Measurements from ENCODE around the gene TTC34. TPM values are rescaled to one million over a fixed set of nuclear protein-coding genes. Genes with fewer than 3 reads are reported as not detected.

The TTC34 gene
- total RNA-seq, 2 donors from 2014 or later: 0.27 to 0.44 TPM

GRCh38 chr1:2787163-2787911 lies 14.2 kb downstream of the TTC34 start:
- H3K27ac ChIP-seq: no peak overlapping the region
- intact Hi-C loops (cut with DNase I): no loop called here
- no peak for DNase-seq
- H3K4me1 ChIP-seq: no peaks in the 10 kb centered on the region
- H3K27me3 ChIP-seq: peaks cover 3% of the 10 kb centered on the region
- no peak overlapping the region for H3K9ac ChIP-seq (ENCODE audit: low read depth in 2 of 2, low read length in 2 of 2)
- H3K4me3 ChIP-seq: no peak overlapping the region
- TF ChIP-seq CTCF (IDR thresholded peaks at IDR 0.05): no peak
- no peaks in the 10 kb centered on the region for H3K9me3 ChIP-seq
- no peaks in the 10 kb centered on the region for H3K36me3 ChIP-seq

- Histone ChIP-seq H3K4me1 (no peaks in the 10 kb centered on the region), H3K27me3 (peaks cover 3% of the 10 kb centered on the region), H3K36me3 (no peaks in the 10 kb centered on the region), H3K9ac (ENCODE audit: low read depth in 2 of 2, low read length in 2 of 2) (no peak overlapping the region), H3K4me3 (no peak overlapping the region), H3K27ac (no peak overlapping the region), H3K9me3 (no peaks in the 10 kb centered on the region)
- peak; percentile 80 for TF ChIP-seq CTCF (IDR thresholded peaks at IDR 0.05)
- peak; percentile 64 for DNase-seq
- intact Hi-C loops (cut with DNase I): no loop called here
These were observed 14.9 kb downstream of the TTC34 start for GRCh38 chr1:2786329-2787162.

GRCh38 chr1:2785631-2786328 lies 15.7 kb downstream of the TTC34 start:
- Histone ChIP-seq H3K27me3 (peaks cover 3% of the 10 kb centered on the region), H3K27ac (no peak overlapping the region), H3K9ac (ENCODE audit: low read depth in 2 of 2, low read length in 2 of 2) (no peak overlapping the region), H3K4me1 (no peaks in the 10 kb centered on the region), H3K36me3 (no peaks in the 10 kb centered on the region), H3K4me3 (no peak overlapping the region), H3K9me3 (no peaks in the 10 kb centered on the region)
- no peak for TF ChIP-seq CTCF (IDR thresholded peaks at IDR 0.05)
- intact Hi-C loops (cut with DNase I): no loop called here
- DNase-seq: no peak

GRCh38 chr1:2784854-2785630 lies 16.5 kb downstream of the TTC34 start:
- Histone ChIP-seq H3K27ac (no peak overlapping the region), H3K4me3 (no peak overlapping the region), H3K4me1 (no peaks in the 10 kb centered on the region), H3K9ac (ENCODE audit: low read depth in 2 of 2, low read length in 2 of 2) (no peak overlapping the region), H3K9me3 (no peaks in the 10 kb centered on the region), H3K27me3 (peaks cover 3% of the 10 kb centered on the region), H3K36me3 (no peaks in the 10 kb centered on the region)
- DNase-seq: no peak
- TF ChIP-seq CTCF (IDR thresholded peaks at IDR 0.05): no peak
- intact Hi-C loops (cut with DNase I): loop anchor here (5.0 kb wide), 1 partner anchor 368 kb away; no protein-coding TSS in a partner anchor

Measured in colonic mucosa (tissue), 4 donors.